Stimulated activated CD8-positive, alpha-beta memory T cell treated with anti-CD3 and anti-CD28 coated beads, Interleukin-7, amount 100 ng/mL, for 24 hours (primary cell): ENCODE results near the gene VSIR.

Experiments used
- DNase-seq: peaks from one replicate; pipeline ENCODE4 v3.0.0-alpha.2; 2020; ENCODE audit warnings: low read depth

The VSIR gene

GRCh38 chr10:71747039-71747531 lies 26.2 kb downstream of the VSIR start:
- no peak for DNase-seq

GRCh38 chr10:71746344-71747037 lies 26.8 kb downstream of the VSIR start:
- no peak for DNase-seq

GRCh38 chr10:71745664-71746250 lies 27.6 kb downstream of the VSIR start:
- no peak for DNase-seq

- no peak for DNase-seq
These were observed 28.2 kb downstream of the VSIR start for GRCh38 chr10:71744897-71745663.

- DNase-seq: no peak
These were observed 29.5 kb downstream of the VSIR start for GRCh38 chr10:71743866-71744265.

GRCh38 chr10:71743089-71743838 lies 30.1 kb downstream of the VSIR start:
- DNase-seq: no peak

- DNase-seq: no peak
These were observed 30.8 kb downstream of the VSIR start for GRCh38 chr10:71742301-71743088.

GRCh38 chr10:71741671-71742070 lies 31.6 kb downstream of the VSIR start:
- no peak for DNase-seq

- DNase-seq: no peak
These were observed 32.3 kb downstream of the VSIR start for GRCh38 chr10:71741029-71741428.

- DNase-seq: no peak
These were observed 33.2 kb downstream of the VSIR start for GRCh38 chr10:71740069-71740653.

- DNase-seq: no peak
These were observed 33.9 kb downstream of the VSIR start for GRCh38 chr10:71739358-71739900.

- no peak for DNase-seq
These were observed 35.5 kb downstream of the VSIR start for GRCh38 chr10:71737834-71738197.

GRCh38 chr10:71737001-71737833 lies 36.1 kb downstream of the VSIR start:
- no peak for DNase-seq

GRCh38 chr10:71736570-71736952 lies 36.8 kb downstream of the VSIR start:
- no peak for DNase-seq

GRCh38 chr10:71735709-71736569 lies 37.4 kb downstream of the VSIR start:
- no peak for DNase-seq

GRCh38 chr10:71734797-71735196 lies 38.5 kb downstream of the VSIR start:
- DNase-seq: no peak

GRCh38 chr10:71731791-71732190 lies 41.5 kb downstream of the VSIR start:
- DNase-seq: no peak

- DNase-seq: no peak
These were observed 44.1 kb downstream of the VSIR start for GRCh38 chr10:71729161-71729636.
